GM12878 (cell line): ENCODE measurements around the gene COL4A1. TPM values are rescaled to one million over a fixed set of nuclear protein-coding genes. Genes with fewer than 3 reads are reported as not detected.

ENCODE experiments used
- ATAC-seq: fragments of 200-7000 bp; cut with Tn5 transposase; 3 replicates; pipeline ENCODE4 v1.9.1; 2020; ENCODE audit warnings: mild to moderate bottlenecking, moderate library complexity
- BruUV-seq: library from RNA; stranded (reverse); fragments of 400-500 nt; replicated peaks from 2 replicates; lab custom pipeline; 2021; lab: Mats Ljungman, UMichigan
- CTCF ChIA-PET: fragments of 300-600 bp; sonication (Branson Sonifier 250); formaldehyde crosslinking; extraction: SDS; loops from one replicate; lab custom pipeline; 2021; ENCODE audit warnings: inconsistent platforms; lab: Yijun Ruan, JAX
- POLR2A ChIA-PET: fragments of 350-600 bp; formaldehyde crosslinking; extraction: SDS; loops from one replicate; lab custom pipeline; 2021; ENCODE audit warnings: inconsistent platforms; lab: Charles Lee
- RAD21 ChIA-PET: fragments of 300-600 bp; sonication (Branson Sonifier 250); formaldehyde crosslinking; loops from one replicate; lab custom pipeline; 2023; ENCODE audit warnings: antibody characterized with exemption; ENCODE audit not compliant: unreplicated experiment; lab: Charles Lee
- SMC1A ChIA-PET: fragments of 300-600 bp; sonication (Branson Sonifier 250); formaldehyde crosslinking; loops from one replicate; lab custom pipeline; 2023; ENCODE audit not compliant: unreplicated experiment, uncharacterized antibody; lab: Charles Lee
- DNase-seq: peaks from one replicate; pipeline ENCODE4 v3.0.0-alpha.2; 2011; ENCODE audit warnings: low read depth, low spot score
- FAIRE-seq: peaks from 3 replicates; lab custom pipeline; 2011; peaks lifted over from hg19 to GRCh38; lab: Jason Lieb, UNC
- H2AFZ ChIP-seq: 2 replicates; pipeline ENCODE4 v1.6.0; 2011; ENCODE audit warnings: low read depth, low read length, control low read depth; ENCODE audit not compliant: control insufficient read depth
- H3K27ac ChIP-seq: 2 replicates; pipeline ENCODE4 v1.5.1; 2011; ENCODE audit warnings: control low read depth; ENCODE audit not compliant: control insufficient read depth, insufficient read depth
- H3K27me3 ChIP-seq, 2 experiments: replicated peaks in 1 of 2; 2 replicates each; pipeline versions ENCODE4 v1.6.0 to v1.6.1; 2011; ENCODE audit warnings: low read length in 1 of 2; ENCODE audit not compliant: control insufficient read depth in 2 of 2, insufficient read depth in 2 of 2
- H3K36me3 ChIP-seq, 2 experiments: 2 replicates each; pipeline ENCODE4 v1.5.1; 2011; ENCODE audit warnings: low read length in 1 of 2; ENCODE audit not compliant: control insufficient read depth in 2 of 2, insufficient read depth in 2 of 2
- H3K4me1 ChIP-seq: 2 replicates; pipeline ENCODE4 v1.6.1; 2011; ENCODE audit warnings: mild to moderate bottlenecking, low read length, moderate library complexity, mixed read lengths; ENCODE audit not compliant: control insufficient read depth, insufficient read depth
- H3K4me2 ChIP-seq: 2 replicates; pipeline ENCODE4 v1.6.0; 2011; ENCODE audit warnings: control low read depth; ENCODE audit not compliant: control insufficient read depth, insufficient read depth
- H3K4me3 ChIP-seq: fragments of 200-600 bp; sonication (generic); 2 replicates; pipeline ENCODE4 v1.5.1; 2016
- H3K79me2 ChIP-seq: 2 replicates; pipeline ENCODE4 v1.6.0; 2011; ENCODE audit warnings: low read length; ENCODE audit not compliant: control insufficient read depth, insufficient read depth
- H3K9ac ChIP-seq: 2 replicates; pipeline ENCODE4 v1.8.0; 2011; ENCODE audit warnings: low read length, control low read depth, mixed read lengths; ENCODE audit not compliant: control insufficient read depth, insufficient read depth
- H3K9me3 ChIP-seq: replicated peaks from 3 replicates; pipeline ENCODE4 v1.5.1; 2011; ENCODE audit warnings: mild to moderate bottlenecking, low read length; ENCODE audit not compliant: control insufficient read depth, insufficient read depth
- H4K20me1 ChIP-seq: 2 replicates; pipeline ENCODE4 v1.6.0; 2011; ENCODE audit not compliant: control insufficient read depth, insufficient read depth
- NBN ChIP-seq: fragments of 450-650 bp; IDR thresholded peaks from 2 replicates; pipeline ENCODE4 v1.6.1; 2016
- RELB ChIP-seq: fragments of 450-650 bp; IDR thresholded peaks from 2 replicates; pipeline ENCODE4 v1.6.1; 2017; ENCODE audit warnings: low read depth, mild to moderate bottlenecking, moderate library complexity
- SMC3 ChIP-seq: IDR thresholded peaks from 2 replicates; pipeline ENCODE4 v1.6.1; 2011; ENCODE audit warnings: low read length, improper control_type of control experiment, borderline replicate concordance
- SREBF1 ChIP-seq: IDR thresholded peaks from 2 replicates; pipeline ENCODE4 v1.6.1; 2012; ENCODE audit warnings: mild to moderate bottlenecking, low read length
- WGBS: methylation state at CpG from one replicate; pipeline ENCODE4 v1.1.6; 2016; ENCODE audit warnings: low lambda C conversion rate; ENCODE audit not compliant: insufficient replicate concordance, insufficient coverage; ENCODE audit errors: missing lambda C conversion rate; 5-methylcytosine and 5-hydroxymethylcytosine counted together
- in situ Hi-C: fragments of 300-500 bp; cut with MboI; formaldehyde crosslinking; loops from 9 replicates; pipeline ENCODE4 v1.14.3; 2018; ENCODE audit warnings: mixed read lengths
- intact Hi-C: fragments of 100-400 bp; cut with micrococcal nuclease; formaldehyde crosslinking; loops from one replicate; pipeline ENCODE4 v1.14.2; 2022; ENCODE audit not compliant: unreplicated experiment
- polyA plus RNA-seq, 11 experiments: library from polyadenylated mRNA; depleted of rRNA in 4 of 11; unstranded in 6 of 11; stranded (reverse) in 5 of 11; fragments of >200 nt; fragmentation: Nextera tagmentation in 4 of 11; fragmentation: Illumina TruSeq in 1 of 11; extraction: Ambion mirVana in 4 of 11; extraction: Trizol in 1 of 11; gene quantifications; 1 replicate in 1 of 11; 2 replicates in 10 of 11; pipeline versions ENCODE4 v1.2.1 to v1.2.3, GENCODE V29; 2011 to 2016; ENCODE audit warnings: inconsistent platforms in 2 of 11, missing spikeins in 2 of 11, low read depth in 1 of 11
- total RNA-seq, 4 experiments: library from RNA; depleted of rRNA in 3 of 4; stranded (reverse); fragments of >200 nt in 3 of 4; fragmentation: Illumina TruSeq in 1 of 4; extraction: Trizol in 1 of 4; gene quantifications; 2 replicates each; pipeline versions ENCODE4 v1.2.1 to v1.2.3, GENCODE V29; 2013 to 2021
- TF ChIP-seq, protein P1 (sequence below): fragments of 150-350 bp; IDR thresholded peaks from 2 replicates; pipeline ENCODE4 v1.6.1; 2014; ENCODE audit warnings: mild to moderate bottlenecking, low read depth, low read length

Gene COL4A1
- total and polyA plus RNA-seq, 10 of the 15 experiments (the other 5 are each of a cell fraction or from before 2014, with no cell fraction given), result 0.07 to 0.31 (median 0.13) TPM; not detected in 6

DNA sequence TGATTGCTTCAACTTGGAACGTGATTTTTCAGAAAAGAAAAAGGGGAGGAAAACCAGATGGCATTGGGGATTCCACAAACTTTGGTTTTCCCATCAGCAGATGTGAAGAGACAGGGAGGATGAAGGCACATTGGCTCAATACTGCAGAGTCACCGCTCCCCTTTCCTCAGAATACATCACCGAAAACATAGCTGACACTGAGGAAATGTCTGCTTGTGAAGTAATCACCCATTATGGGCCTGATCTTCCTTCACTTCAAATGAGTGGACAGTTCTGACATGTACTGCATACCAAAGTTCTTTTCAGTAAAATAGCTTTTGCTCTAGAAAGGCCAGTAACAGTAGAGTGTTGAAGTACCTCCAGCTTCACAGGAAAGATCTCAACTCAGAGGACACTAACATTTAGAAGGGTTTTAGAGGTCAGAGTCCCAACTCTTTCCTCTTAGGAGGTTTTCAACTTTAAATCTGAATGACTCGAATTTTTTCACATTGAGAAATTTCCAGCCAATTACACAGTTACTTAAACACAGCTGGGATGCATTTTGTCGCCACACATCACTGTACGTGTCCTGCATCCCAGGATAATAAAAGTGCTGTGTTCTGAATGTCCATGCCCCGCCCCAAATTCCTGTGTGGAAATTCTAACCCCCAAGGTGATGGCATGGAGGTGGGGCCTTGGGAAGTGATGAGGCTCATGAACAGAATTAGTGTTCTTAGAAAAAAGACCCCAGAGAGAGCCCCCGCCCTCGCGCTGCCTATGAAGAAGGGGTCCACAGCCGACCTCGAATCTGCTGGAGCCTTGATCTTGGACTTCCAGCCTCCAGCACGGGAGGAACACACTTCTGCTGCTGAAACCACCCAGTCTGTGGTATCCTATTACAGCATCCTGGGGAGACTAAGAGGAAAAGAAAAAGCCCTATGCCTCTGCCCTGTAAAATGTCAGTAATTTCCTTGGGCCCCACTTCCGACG, 77.7 kb downstream of the COL4A1 start:
- Histone ChIP-seq H3K4me2 (no peak overlapping the region), H3K27me3 (no peaks in the 10 kb centered on the region; a peak in 1 of 4 replicates), H3K79me2 (no peaks in the 10 kb centered on the region), H3K36me3 (no peaks in the 10 kb centered on the region), H3K4me3 (no peak overlapping the region), H4K20me1 (no peaks in the 10 kb centered on the region), H3K27ac (no peak overlapping the region), H3K4me1 (no peaks in the 10 kb centered on the region), H3K9ac (no peak overlapping the region), H3K9me3 (no peaks in the 10 kb centered on the region), H2AFZ (no peak overlapping the region)
- no TSS peak for BruUV-seq
- ChIA-PET POLR2A (no interaction called here), RAD21 (interaction anchor here (1.4 kb wide), 1 partner anchor 182 kb away, joined by 5 read pairs; no protein-coding TSS in a partner anchor), CTCF (interaction anchor here (0.5 to 2.5 kb wide), 4 partner anchors 14 to 586 kb away, joined by 3 to 15 read pairs (median 5); no protein-coding TSS in a partner anchor), SMC1A (interaction anchor here (0.6 to 1.3 kb wide), 5 partner anchors 11 to 189 kb away, joined by 3 to 5 read pairs (median 4); no protein-coding TSS in a partner anchor)
- DNase-seq (no peak), FAIRE-seq (no peak), ATAC-seq (no peak)
- in situ Hi-C loops, result loop anchor here (10.0 kb wide), 1 partner anchor 586 kb away; no protein-coding TSS in a partner anchor
- 44% methylated on average over 15 of the region's 15 CpGs for WGBS
- intact Hi-C loops, result no loop called here
- TF ChIP-seq SREBF1, result no peak

GRCh38 chr13:110227864-110228643, 78.9 kb downstream of the COL4A1 start:
- Histone ChIP-seq H3K79me2 (no peaks in the 10 kb centered on the region), H3K4me3 (no peak overlapping the region), H2AFZ (no peak overlapping the region), H3K36me3 (no peaks in the 10 kb centered on the region), H4K20me1 (no peaks in the 10 kb centered on the region), H3K27me3 (no peaks in the 10 kb centered on the region; a peak in 1 of 4 replicates), H3K27ac (no peak overlapping the region), H3K4me2 (no peak overlapping the region), H3K9ac (no peak overlapping the region), H3K9me3 (no peaks in the 10 kb centered on the region), H3K4me1 (no peaks in the 10 kb centered on the region)
- ChIA-PET POLR2A (no interaction called here), SMC1A (interaction anchor here (0.6 to 2.6 kb wide), 5 partner anchors 10 to 216 kb away, joined by 3 to 13 read pairs (median 4); no protein-coding TSS in a partner anchor), RAD21 (interaction anchor here (1.4 to 3.3 kb wide), 2 partner anchors 184 to 216 kb away, joined by 5 to 15 read pairs; no protein-coding TSS in a partner anchor), CTCF (interaction anchor here (0.9 to 2.5 kb wide), 3 partner anchors 20 to 216 kb away, joined by 4 to 15 read pairs (median 5); no protein-coding TSS in a partner anchor)
- 52% methylated on average over 28 of the region's 28 CpGs for WGBS
- intact Hi-C loops (no loop called here), in situ Hi-C loops (loop anchor here (10.0 kb wide), 1 partner anchor 587 kb away; no protein-coding TSS in a partner anchor)
- no peak for FAIRE-seq
- DNase-seq, result no peak
- BruUV-seq, result no TSS peak
- TF ChIP-seq, protein P1, sequence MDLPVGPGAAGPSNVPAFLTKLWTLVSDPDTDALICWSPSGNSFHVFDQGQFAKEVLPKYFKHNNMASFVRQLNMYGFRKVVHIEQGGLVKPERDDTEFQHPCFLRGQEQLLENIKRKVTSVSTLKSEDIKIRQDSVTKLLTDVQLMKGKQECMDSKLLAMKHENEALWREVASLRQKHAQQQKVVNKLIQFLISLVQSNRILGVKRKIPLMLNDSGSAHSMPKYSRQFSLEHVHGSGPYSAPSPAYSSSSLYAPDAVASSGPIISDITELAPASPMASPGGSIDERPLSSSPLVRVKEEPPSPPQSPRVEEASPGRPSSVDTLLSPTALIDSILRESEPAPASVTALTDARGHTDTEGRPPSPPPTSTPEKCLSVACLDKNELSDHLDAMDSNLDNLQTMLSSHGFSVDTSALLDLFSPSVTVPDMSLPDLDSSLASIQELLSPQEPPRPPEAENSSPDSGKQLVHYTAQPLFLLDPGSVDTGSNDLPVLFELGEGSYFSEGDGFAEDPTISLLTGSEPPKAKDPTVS, result no peak
- TF ChIP-seq SMC3 (no peak), NBN (no peak), RELB (no peak)
- no peak for ATAC-seq
